Neural cell (in vitro differentiated cells): ENCODE data around the gene SGSM1. TPM values are rescaled to one million over a fixed set of nuclear protein-coding genes. Genes with fewer than 3 reads are reported as not detected.

Source experiments
- H2AFZ ChIP-seq: fragments of 200-600, 300-800 bp; sonication (generic), shearing (Covaris generic); 2 replicates; pipeline ENCODE4 v1.6.0; 2014; ENCODE audit warnings: low read depth, mild to moderate bottlenecking, antibody characterized with exemption, low read length, moderate library complexity
- H3F3A ChIP-seq: fragments of 200-600 bp; shearing (Covaris generic); 2 replicates; pipeline ENCODE4 v1.6.1; 2016; ENCODE audit warnings: mild to moderate bottlenecking, moderate library complexity, mixed read lengths, antibody characterized with exemption, low read length; ENCODE audit not compliant: insufficient read depth, poor library complexity, severe bottlenecking
- H3K27ac ChIP-seq: fragments of 200-600, 300-800 bp; sonication (generic), shearing (Covaris generic); 2 replicates; pipeline ENCODE4 v1.5.1; 2014; ENCODE audit warnings: mild to moderate bottlenecking, low read length, moderate library complexity
- H3K27me3 ChIP-seq: fragments of 300-800, 200-600 bp; sonication (generic), shearing (Covaris generic); 2 replicates; pipeline ENCODE4 v1.6.0; 2014; ENCODE audit warnings: mild to moderate bottlenecking, low read depth, low read length, moderate library complexity; ENCODE audit not compliant: insufficient read depth
- H3K36me3 ChIP-seq: fragments of 300-800, 200-600 bp; sonication (generic), shearing (Covaris generic); 2 replicates; pipeline ENCODE4 v1.5.1; 2014; ENCODE audit warnings: mild to moderate bottlenecking, antibody characterized with exemption, low read length, moderate library complexity; ENCODE audit not compliant: insufficient read depth
- H3K4me2 ChIP-seq: fragments of 300-800, 200-600 bp; sonication (generic), shearing (Covaris generic); 2 replicates; pipeline ENCODE4 v1.6.0; 2014; ENCODE audit warnings: mild to moderate bottlenecking, low read length
- H3K4me3 ChIP-seq: fragments of 300-800, 200-600 bp; sonication (generic), shearing (Covaris generic); 2 replicates; pipeline ENCODE4 v1.5.1; 2014; ENCODE audit warnings: mild to moderate bottlenecking, low read length, moderate library complexity
- H3K79me2 ChIP-seq: fragments of 200-600 bp; shearing (Covaris generic); replicated peaks from 2 replicates; pipeline ENCODE4 v1.6.0; 2014; ENCODE audit warnings: mild to moderate bottlenecking, low read length, moderate library complexity; ENCODE audit not compliant: insufficient read depth
- H3K9ac ChIP-seq: fragments of 300-800, 200-600 bp; sonication (generic), shearing (Covaris generic); 2 replicates; pipeline ENCODE4 v1.6.1; 2016; ENCODE audit warnings: mild to moderate bottlenecking, low read length, mixed read lengths
- H3K9me2 ChIP-seq: fragments of 200-600 bp; shearing (Covaris generic); 2 replicates; pipeline ENCODE4 v1.6.1; 2016; ENCODE audit warnings: mild to moderate bottlenecking, low read length, mixed read lengths; ENCODE audit not compliant: insufficient read depth
- H3K9me3 ChIP-seq: fragments of 200-600, 300-800 bp; sonication (generic), shearing (Covaris generic); 2 replicates; pipeline ENCODE4 v1.6.1; 2016; ENCODE audit warnings: mild to moderate bottlenecking, mixed run types, low read length, moderate library complexity, mixed read lengths
- H4K20me1 ChIP-seq: fragments of 200-600 bp; shearing (Covaris generic); 2 replicates; pipeline ENCODE4 v1.6.1; 2016; ENCODE audit warnings: mild to moderate bottlenecking, mixed run types; ENCODE audit not compliant: insufficient read depth
- EP300 ChIP-seq: fragments of 450-650 bp; conservative IDR thresholded peaks from 2 replicates; pipeline ENCODE4 v1.6.1; 2014; ENCODE audit warnings: antibody characterized with exemption, mild to moderate bottlenecking, moderate library complexity; ENCODE audit not compliant: poor library complexity, severe bottlenecking
- EZH2 ChIP-seq: fragments of 200-600, 300-800 bp; shearing (Covaris generic), sonication (generic); IDR thresholded peaks from 2 replicates; pipeline ENCODE4 v1.6.1; 2014; ENCODE audit warnings: antibody characterized with exemption, low read length, borderline replicate concordance, mild to moderate bottlenecking; ENCODE audit not compliant: insufficient read depth, poor library complexity, severe bottlenecking
- MXI1 ChIP-seq: fragments of 450-650 bp; conservative IDR thresholded peaks from 2 replicates; pipeline ENCODE4 v1.6.1; 2014; ENCODE audit warnings: antibody characterized with exemption, mild to moderate bottlenecking; ENCODE audit not compliant: poor library complexity, severe bottlenecking
- POLR2AphosphoS5 ChIP-seq: IDR thresholded peaks from 2 replicates; pipeline ENCODE4 v1.6.1; 2012
- RAD21 ChIP-seq: fragments of 450-650 bp; conservative IDR thresholded peaks from 2 replicates; pipeline ENCODE4 v1.6.1; 2014; ENCODE audit warnings: antibody characterized with exemption, mild to moderate bottlenecking, moderate library complexity
- REST ChIP-seq: IDR thresholded peaks from 2 replicates; pipeline ENCODE4 v1.6.1; 2012; ENCODE audit warnings: borderline replicate concordance
- SMC3 ChIP-seq: fragments of 450-650 bp; conservative IDR thresholded peaks from 2 replicates; pipeline ENCODE4 v1.6.1; 2014; ENCODE audit warnings: antibody characterized with exemption, mild to moderate bottlenecking, moderate library complexity; ENCODE audit not compliant: poor library complexity
- TAF1 ChIP-seq: IDR thresholded peaks from 2 replicates; pipeline ENCODE4 v1.6.1; 2012; ENCODE audit warnings: low read depth
- polyA plus RNA-seq: library from polyadenylated mRNA; depleted of rRNA; stranded (reverse); fragments of >200 nt; gene quantifications from 2 replicates; pipeline ENCODE4 v1.2.3, GENCODE V29; 2014
- TF ChIP-seq, protein P1 (sequence below): fragments of 450-650 bp; IDR thresholded peaks from 2 replicates; pipeline ENCODE4 v1.5.1; 2014; ENCODE audit warnings: antibody characterized with exemption, mild to moderate bottlenecking, moderate library complexity; ENCODE audit not compliant: poor library complexity, severe bottlenecking

The SGSM1 gene
- polyA plus RNA-seq, 1 donor from 2014 or later: 7.5 TPM

DNA sequence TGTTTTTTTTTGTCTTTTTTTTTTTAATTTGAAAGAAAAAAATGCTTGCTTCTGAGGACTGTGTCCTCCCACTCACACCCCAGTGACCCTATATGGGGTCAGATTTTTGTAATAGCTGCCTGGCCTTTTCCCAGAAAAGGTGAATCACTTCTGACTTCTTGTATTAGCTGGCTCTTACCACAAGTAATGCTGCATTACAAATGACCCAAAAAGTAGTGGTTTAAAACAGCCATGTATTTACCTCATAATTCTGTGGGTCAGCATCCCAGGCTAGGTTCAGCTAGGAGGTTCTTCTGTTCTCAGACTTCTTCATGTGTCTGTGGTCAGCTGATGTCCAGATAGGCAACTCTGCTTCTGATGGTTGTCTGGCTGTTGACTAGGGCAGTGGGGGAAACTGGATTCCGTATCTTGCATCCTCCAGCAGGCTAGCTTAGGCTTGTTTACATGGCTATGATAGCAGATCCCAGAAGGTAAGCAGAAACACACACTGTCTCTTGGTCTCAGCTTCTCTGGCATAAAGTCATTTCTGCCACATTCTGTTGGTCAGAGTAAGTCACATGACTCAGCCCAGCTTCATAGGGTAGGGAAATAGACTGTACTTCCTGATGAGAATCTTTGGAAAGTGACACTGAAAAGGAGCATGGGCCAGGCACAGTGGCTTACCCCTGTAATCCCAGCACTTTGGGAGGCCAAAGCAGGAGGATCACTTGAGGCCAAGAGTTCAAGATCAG lies 121.0 kb downstream of the SGSM1 start:
- H3K79me2 ChIP-seq: no peaks in the 10 kb centered on the region
- no peak for TF ChIP-seq TAF1
- TF ChIP-seq MXI1: no peak
- TF ChIP-seq RAD21: no peak
- no peak for TF ChIP-seq EZH2
- TF ChIP-seq, protein P1, sequence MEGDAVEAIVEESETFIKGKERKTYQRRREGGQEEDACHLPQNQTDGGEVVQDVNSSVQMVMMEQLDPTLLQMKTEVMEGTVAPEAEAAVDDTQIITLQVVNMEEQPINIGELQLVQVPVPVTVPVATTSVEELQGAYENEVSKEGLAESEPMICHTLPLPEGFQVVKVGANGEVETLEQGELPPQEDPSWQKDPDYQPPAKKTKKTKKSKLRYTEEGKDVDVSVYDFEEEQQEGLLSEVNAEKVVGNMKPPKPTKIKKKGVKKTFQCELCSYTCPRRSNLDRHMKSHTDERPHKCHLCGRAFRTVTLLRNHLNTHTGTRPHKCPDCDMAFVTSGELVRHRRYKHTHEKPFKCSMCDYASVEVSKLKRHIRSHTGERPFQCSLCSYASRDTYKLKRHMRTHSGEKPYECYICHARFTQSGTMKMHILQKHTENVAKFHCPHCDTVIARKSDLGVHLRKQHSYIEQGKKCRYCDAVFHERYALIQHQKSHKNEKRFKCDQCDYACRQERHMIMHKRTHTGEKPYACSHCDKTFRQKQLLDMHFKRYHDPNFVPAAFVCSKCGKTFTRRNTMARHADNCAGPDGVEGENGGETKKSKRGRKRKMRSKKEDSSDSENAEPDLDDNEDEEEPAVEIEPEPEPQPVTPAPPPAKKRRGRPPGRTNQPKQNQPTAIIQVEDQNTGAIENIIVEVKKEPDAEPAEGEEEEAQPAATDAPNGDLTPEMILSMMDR: no peak
- TF ChIP-seq POLR2AphosphoS5: no peak
- TF ChIP-seq EP300: no peak
- no peak for TF ChIP-seq SMC3
- TF ChIP-seq REST: no peak
- H3K4me2 ChIP-seq: no peak overlapping the region
- no peaks in the 10 kb centered on the region for H4K20me1 ChIP-seq
- no peak overlapping the region for H3K9ac ChIP-seq
- H2AFZ ChIP-seq: no peak overlapping the region
- no peaks in the 10 kb centered on the region for H3K9me3 ChIP-seq
- no peak overlapping the region for H3K27ac ChIP-seq
- H3K9me2 ChIP-seq: no peaks in the 10 kb centered on the region
- no peaks in the 10 kb centered on the region for H3F3A ChIP-seq
- no peaks in the 10 kb centered on the region for H3K36me3 ChIP-seq
- H3K27me3 ChIP-seq: no peaks in the 10 kb centered on the region
- no peak overlapping the region for H3K4me3 ChIP-seq

DNA sequence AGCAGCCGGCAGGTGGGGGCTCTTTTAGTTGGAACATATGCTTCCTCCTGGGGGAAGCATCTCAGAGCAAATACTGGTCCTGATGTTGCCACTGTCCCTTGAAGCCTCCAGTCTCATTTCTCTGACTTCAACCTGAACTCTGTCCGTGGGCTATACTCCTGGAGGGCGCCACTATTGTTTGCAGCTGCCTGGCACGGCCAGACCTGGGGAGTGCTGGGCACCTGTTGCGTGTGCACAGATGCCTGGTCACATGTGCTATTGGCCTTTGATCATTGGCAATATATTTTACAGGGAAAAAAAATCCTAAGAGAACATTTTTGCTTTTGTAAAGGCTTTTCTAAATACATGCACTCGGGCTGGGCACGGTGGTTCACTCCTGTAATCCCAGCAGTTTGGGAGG lies 122.3 kb downstream of the SGSM1 start:
- Histone ChIP-seq H3K36me3 (no peaks in the 10 kb centered on the region), H3K79me2 (no peaks in the 10 kb centered on the region), H3K4me3 (no peak overlapping the region), H3F3A (no peaks in the 10 kb centered on the region), H3K27me3 (no peaks in the 10 kb centered on the region), H3K27ac (no peak overlapping the region), H3K4me2 (no peak overlapping the region), H3K9ac (no peak overlapping the region), H3K9me2 (no peaks in the 10 kb centered on the region), H2AFZ (no peak overlapping the region), H4K20me1 (no peaks in the 10 kb centered on the region), H3K9me3 (no peaks in the 10 kb centered on the region)
- TF ChIP-seq, protein P1: no peak
- no peak for TF ChIP-seq TAF1
